Endothelial cell of umbilical vein (primary cell): ENCODE measurements around the gene LHX2. TPM values are rescaled to one million over a fixed set of nuclear protein-coding genes. Genes with fewer than 3 reads are reported as not detected.

Source experiments
- BruUV-seq: library from RNA; stranded (reverse); fragments of 400-500 nt; replicated peaks from 2 replicates; lab custom pipeline; 2021; lab: Mats Ljungman, UMichigan
- CTCF ChIA-PET: fragments of 300-600, 350-600 bp; sonication (Branson Sonifier 250); formaldehyde crosslinking; loops from one replicate; lab custom pipeline; 2021; ENCODE audit warnings: antibody characterized with exemption, inconsistent platforms; lab: Charles Lee
- POLR2A ChIA-PET: fragments of 300-600, 350-600 bp; sonication (Branson Sonifier 250); formaldehyde crosslinking; loops from one replicate; lab custom pipeline; 2021; ENCODE audit warnings: antibody characterized with exemption, inconsistent platforms; lab: Charles Lee
- DNase-seq: peaks from one replicate; pipeline ENCODE4 v3.0.0-alpha.2; 2011; ENCODE audit warnings: low read depth, low spot score
- FAIRE-seq: peaks from 2 replicates; lab custom pipeline; 2011; peaks lifted over from hg19 to GRCh38; lab: Jason Lieb, UNC
- H2AFZ ChIP-seq: 2 replicates; pipeline ENCODE4 v1.6.0; 2012; ENCODE audit warnings: low read depth, low read length, control low read depth, inconsistent platforms
- H3K27ac ChIP-seq: 2 replicates; pipeline ENCODE4 v1.5.1; 2011; ENCODE audit warnings: low read depth, mild to moderate bottlenecking, control low read depth, low read length, moderate library complexity; ENCODE audit not compliant: insufficient read depth
- H3K27me3 ChIP-seq, 2 experiments: 2 replicates each; pipeline versions ENCODE4 v1.6.0 to v1.6.1; 2011; ENCODE audit warnings: low read length in 2 of 2, mixed read lengths in 1 of 2; ENCODE audit not compliant: control insufficient read depth in 2 of 2, insufficient read depth in 2 of 2
- H3K36me3 ChIP-seq, 2 experiments: 2 replicates in 1 of 2; 3 replicates in 1 of 2; pipeline ENCODE4 v1.5.1; 2011; ENCODE audit warnings: low read length in 2 of 2, mild to moderate bottlenecking in 1 of 2, moderate library complexity in 1 of 2; ENCODE audit not compliant: control insufficient read depth in 2 of 2, insufficient read depth in 2 of 2; ENCODE audit errors: extremely low read depth in 1 of 2
- H3K4me1 ChIP-seq: 3 replicates; pipeline ENCODE4 v1.5.1; 2011; ENCODE audit warnings: mild to moderate bottlenecking, low read length; ENCODE audit not compliant: control insufficient read depth, insufficient read depth; ENCODE audit errors: extremely low read depth
- H3K4me2 ChIP-seq: 2 replicates; pipeline ENCODE4 v1.6.1; 2011; ENCODE audit warnings: low read length, control low read depth, mixed read lengths; ENCODE audit not compliant: insufficient read depth
- H3K4me3 ChIP-seq, 3 experiments: fragments of 200-600 bp in 1 of 3; sonication (generic), shearing (Covaris generic) in 1 of 3; replicated peaks in 1 of 3; 2 replicates each; pipeline ENCODE4 v1.5.1; 2011 to 2016; ENCODE audit warnings: control low read depth in 3 of 3, low read length in 3 of 3, mild to moderate bottlenecking in 2 of 3, inconsistent platforms in 1 of 3, low read depth in 1 of 3, moderate library complexity in 1 of 3; ENCODE audit not compliant: insufficient read depth in 1 of 3
- H3K79me2 ChIP-seq: 2 replicates; pipeline ENCODE4 v1.6.0; 2012; ENCODE audit warnings: low read length, inconsistent platforms; ENCODE audit not compliant: control insufficient read depth, insufficient read depth
- H3K9ac ChIP-seq: replicated peaks from 2 replicates; pipeline ENCODE3; 2011; ENCODE audit warnings: low read length, control low read depth; ENCODE audit not compliant: insufficient read depth; ENCODE audit errors: extremely low read depth
- H3K9me1 ChIP-seq: replicated peaks from 3 replicates; pipeline ENCODE4 v1.6.0; 2011; ENCODE audit warnings: mild to moderate bottlenecking, low read length; ENCODE audit not compliant: control insufficient read depth, insufficient read depth; ENCODE audit errors: extremely low read depth
- H3K9me3 ChIP-seq: replicated peaks from 2 replicates; pipeline ENCODE4 v1.5.1; 2012; ENCODE audit warnings: low read length, inconsistent platforms; ENCODE audit not compliant: control insufficient read depth, insufficient read depth
- H4K20me1 ChIP-seq: replicated peaks from 2 replicates; pipeline ENCODE3; 2011; ENCODE audit warnings: mild to moderate bottlenecking, low read length; ENCODE audit not compliant: control insufficient read depth, insufficient read depth; ENCODE audit errors: extremely low read depth
- CTCF ChIP-seq, 2 donors: IDR thresholded peaks; 1 replicate in 1 of 2; 2 replicates in 1 of 2; pipeline ENCODE4 v1.5.1; 2011; ENCODE audit warnings: low read length in 2 of 2, mild to moderate bottlenecking in 2 of 2, moderate library complexity in 2 of 2, control low read depth in 1 of 2, inconsistent platforms in 1 of 2, low read depth in 1 of 2; ENCODE audit not compliant: insufficient read depth in 1 of 2; ENCODE audit errors: extremely low read depth in 1 of 2
- EZH2 ChIP-seq: IDR thresholded peaks from 2 replicates; pipeline ENCODE4 v1.6.1; 2012; ENCODE audit warnings: borderline replicate concordance, low read depth, mild to moderate bottlenecking, moderate library complexity, low read length, inconsistent platforms; ENCODE audit not compliant: severe bottlenecking
- FOS ChIP-seq: IDR thresholded peaks from 2 replicates; pipeline ENCODE4 v1.6.1; 2011; ENCODE audit warnings: mild to moderate bottlenecking, low read length, moderate library complexity, borderline replicate concordance; ENCODE audit not compliant: insufficient read depth
- GATA2 ChIP-seq: IDR thresholded peaks from 2 replicates; pipeline ENCODE4 v1.7.0; 2011; ENCODE audit warnings: low read depth, mild to moderate bottlenecking, moderate library complexity, mixed read lengths, low read length; ENCODE audit not compliant: insufficient read length, insufficient read depth
- JUN ChIP-seq: IDR thresholded peaks from 2 replicates; pipeline ENCODE4 v1.6.1; 2011; ENCODE audit warnings: borderline replicate concordance, low read depth; ENCODE audit not compliant: insufficient read length, insufficient read depth
- MAX ChIP-seq: IDR thresholded peaks from 2 replicates; pipeline ENCODE4 v1.6.1; 2011; ENCODE audit not compliant: insufficient read depth, insufficient read length
- MYC ChIP-seq: IDR thresholded peaks from one replicate; pipeline ENCODE4 v1.6.1; 2011; ENCODE audit warnings: mild to moderate bottlenecking, low read depth, low read length
- POLR2A ChIP-seq: IDR thresholded peaks from 2 replicates; pipeline ENCODE4 v1.6.1; 2012; ENCODE audit warnings: low read depth, mild to moderate bottlenecking, control low read depth, low read length
- POLR2AphosphoS5 ChIP-seq: IDR thresholded peaks from 2 replicates; pipeline ENCODE4 v1.6.1; 2012; ENCODE audit warnings: low read depth, mild to moderate bottlenecking, control low read depth, low read length, moderate library complexity; ENCODE audit not compliant: insufficient read depth
- dilution Hi-C: fragments of 300-500 bp; cut with MboI; formaldehyde crosslinking; loops from one replicate; pipeline ENCODE4 v1.15.0; 2019; ENCODE audit warnings: low sequenced_read_pairs; ENCODE audit not compliant: extremely low pct_ligation_motif_present
- intact Hi-C: fragments of 100-400 bp; cut with micrococcal nuclease; formaldehyde crosslinking; loops from one replicate; pipeline ENCODE4 v1.10.0; 2022
- polyA plus RNA-seq, 4 experiments: library from polyadenylated mRNA; depleted of rRNA in 3 of 4; stranded (reverse) in 3 of 4; unstranded in 1 of 4; fragments of >200 nt; gene quantifications; 2 replicates each; pipeline versions ENCODE4 v1.2.1 to v1.2.3, GENCODE V29; 2011 to 2012; ENCODE audit warnings: missing spikeins in 1 of 4
- total RNA-seq: library from RNA; stranded (reverse); gene quantifications from 2 replicates; pipeline ENCODE4 v1.2.3, GENCODE V29; 2021

Gene LHX2
- total and polyA plus RNA-seq, 2 donors (not counting 3 experiments of a cell fraction or from before 2014, with no cell fraction given), result not detected

GRCh38 chr9:124018730-124019697, 7.4 kb downstream of the LHX2 start:
- Histone ChIP-seq H3K4me1 (no peaks in the 10 kb centered on the region), H3K36me3 (no peaks in the 10 kb centered on the region), H3K79me2 (no peaks in the 10 kb centered on the region), H3K9ac (no peak overlapping the region), H3K4me3 (no peak overlapping the region), H3K27ac (no peak overlapping the region), H3K4me2 (no peak overlapping the region), H3K9me3 (no peaks in the 10 kb centered on the region), H3K27me3 (peaks cover 92 to 100% of the 10 kb centered on the region in 2 experiments), H3K9me1 (no peaks in the 10 kb centered on the region), H4K20me1 (no peaks in the 10 kb centered on the region), H2AFZ (no peak overlapping the region)
- ChIA-PET POLR2A (no interaction called here), CTCF (interaction anchor here (1.0 to 1.7 kb wide), 2 partner anchors 22 kb away, joined by 6 to 11 read pairs; no protein-coding TSS in a partner anchor)
- intact Hi-C loops (loop anchor here (1.0 kb wide), 1 partner anchor 8 kb away; the partner anchor contains the start of gene LHX2), dilution Hi-C loops (no loop called here)
- TF ChIP-seq GATA2 (no peak), FOS (no peak), JUN (no peak), EZH2 (no peak), POLR2A (no peak), CTCF (IDR thresholded peaks at IDR 0.05; ENCODE audit: extremely low read depth in 1 of 2, insufficient read depth in 1 of 2, low read depth in 1 of 2, low read length in 2 of 2) (no peak), MYC (no peak), MAX (no peak), POLR2AphosphoS5 (no peak)
- FAIRE-seq (no peak), DNase-seq (no peak)
- no TSS peak for BruUV-seq
